Adrenal gland (tissue), 5 donors: ENCODE results near the gene CIAO3.

Source experiments
- POLR2A ChIP-seq, 2 donors: fragments of 450-650 bp; IDR thresholded peaks; one replicate each; pipeline ENCODE4 v1.6.1; 2017; ENCODE audit warnings: antibody characterized with exemption in 2 of 2, mild to moderate bottlenecking in 2 of 2, moderate library complexity in 1 of 2
- TF ChIP-seq, protein P1 (sequence below), 6 experiments: fragments of 450-650 bp in 4 of 6; fragments of 200-600 bp in 2 of 6; sonication (generic) in 1 of 6; IDR thresholded peaks; 1 replicate in 5 of 6; 2 replicates in 1 of 6; pipeline versions ENCODE4 v1.5.1 to v1.8.0; 2016 to 2021; ENCODE audit warnings: antibody characterized with exemption in 6 of 6, mild to moderate bottlenecking in 2 of 6, moderate library complexity in 1 of 6
- donor health status: DM: no; HTN: no; CAD: no.

DNA sequence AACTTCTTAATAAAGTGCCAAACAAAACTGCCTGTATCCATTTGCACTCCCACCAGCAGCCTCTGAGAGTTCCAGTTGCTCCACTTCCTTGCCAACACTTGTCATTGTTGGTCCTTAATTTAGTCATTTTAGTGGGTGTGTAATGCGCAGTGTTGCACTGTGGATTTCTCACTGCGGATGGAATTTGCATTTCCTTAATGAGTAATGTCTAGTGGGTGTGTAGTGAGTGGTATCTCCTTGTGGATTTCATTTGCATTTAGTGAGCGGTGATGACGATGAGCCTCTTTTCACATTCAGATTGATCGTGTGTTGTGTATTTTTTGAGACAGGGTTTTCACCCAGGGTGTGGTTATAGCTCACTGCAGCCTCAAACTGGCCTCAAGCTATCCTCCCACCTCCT, 15.6 kb upstream of the CIAO3 start:
- TF ChIP-seq, protein P1, sequence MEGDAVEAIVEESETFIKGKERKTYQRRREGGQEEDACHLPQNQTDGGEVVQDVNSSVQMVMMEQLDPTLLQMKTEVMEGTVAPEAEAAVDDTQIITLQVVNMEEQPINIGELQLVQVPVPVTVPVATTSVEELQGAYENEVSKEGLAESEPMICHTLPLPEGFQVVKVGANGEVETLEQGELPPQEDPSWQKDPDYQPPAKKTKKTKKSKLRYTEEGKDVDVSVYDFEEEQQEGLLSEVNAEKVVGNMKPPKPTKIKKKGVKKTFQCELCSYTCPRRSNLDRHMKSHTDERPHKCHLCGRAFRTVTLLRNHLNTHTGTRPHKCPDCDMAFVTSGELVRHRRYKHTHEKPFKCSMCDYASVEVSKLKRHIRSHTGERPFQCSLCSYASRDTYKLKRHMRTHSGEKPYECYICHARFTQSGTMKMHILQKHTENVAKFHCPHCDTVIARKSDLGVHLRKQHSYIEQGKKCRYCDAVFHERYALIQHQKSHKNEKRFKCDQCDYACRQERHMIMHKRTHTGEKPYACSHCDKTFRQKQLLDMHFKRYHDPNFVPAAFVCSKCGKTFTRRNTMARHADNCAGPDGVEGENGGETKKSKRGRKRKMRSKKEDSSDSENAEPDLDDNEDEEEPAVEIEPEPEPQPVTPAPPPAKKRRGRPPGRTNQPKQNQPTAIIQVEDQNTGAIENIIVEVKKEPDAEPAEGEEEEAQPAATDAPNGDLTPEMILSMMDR (IDR thresholded peaks at IDR 0.05) = no peak
- TF ChIP-seq POLR2A (IDR thresholded peaks at IDR 0.05) = no peak
